Ovary (tissue), 9 donors: ENCODE measurements around the gene CADPS. TPM values are rescaled to one million over a fixed set of nuclear protein-coding genes. Genes with fewer than 3 reads are reported as not detected.

Experiments
- DNase-seq, 5 donors: peaks; one replicate each; pipeline ENCODE4 v3.0.0-alpha.2; 2019 to 2020
- H3K27ac ChIP-seq, 2 donors: fragments of 200-600 bp; one replicate each; pipeline versions ENCODE4 v1.5.1 to v1.8.0; 2019 to 2022
- H3K27me3 ChIP-seq: fragments of 200-600 bp; one replicate; pipeline ENCODE4 v1.8.0; 2022
- H3K36me3 ChIP-seq: fragments of 200-600 bp; sonication (generic); one replicate; pipeline ENCODE4 v1.5.1; 2019
- H3K4me1 ChIP-seq: one replicate; pipeline ENCODE4 v1.8.1; 2013; ENCODE audit warnings: mild to moderate bottlenecking, moderate library complexity; ENCODE audit not compliant: insufficient read depth
- H3K4me3 ChIP-seq: fragments of 200-600 bp; sonication (generic); one replicate; pipeline ENCODE4 v1.5.1; 2017
- H3K9me3 ChIP-seq, 2 donors: fragments of 200-600 bp in 1 of 2; sonication (generic) in 1 of 2; one replicate each; pipeline versions ENCODE4 v1.5.1 to v1.8.1; 2013 to 2019; ENCODE audit warnings: mild to moderate bottlenecking in 1 of 2, moderate library complexity in 1 of 2
- CTCF ChIP-seq, 3 donors: fragments of 450-650 bp in 2 of 3; fragments of 200-600 bp in 1 of 3; IDR thresholded peaks; one replicate each; pipeline versions ENCODE4 v1.5.1 to v1.8.0; 2016 to 2022; ENCODE audit warnings: antibody characterized with exemption in 3 of 3, mild to moderate bottlenecking in 1 of 3
- EP300 ChIP-seq: sonication (generic); formaldehyde crosslinking; IDR thresholded peaks from one replicate; pipeline ENCODE4 v1.6.1; 2017; ENCODE audit warnings: antibody characterized with exemption
- POLR2A ChIP-seq: fragments of 450-650 bp; IDR thresholded peaks from one replicate; pipeline ENCODE4 v1.6.1; 2017; ENCODE audit warnings: antibody characterized with exemption, mild to moderate bottlenecking, moderate library complexity
- WGBS, 3 donors: extraction: QIAGEN DNeasy Blood & Tissue Kit in 1 of 3; methylation state at CpG; one replicate each; pipeline versions ENCODE4 v1.1.5 to v1.1.7; 2013 to 2017; 5-methylcytosine and 5-hydroxymethylcytosine counted together
- intact Hi-C, 4 donors: fragments of 100-400 bp; cut with DNase I; formaldehyde crosslinking; loops; one replicate each; pipeline versions ENCODE4 v1.11.0 to v1.15.1; 2022 to 2023
- polyA plus RNA-seq, 2 donors: library from polyadenylated mRNA; stranded (reverse); fragments of 200-250 nt in 1 of 2; fragments of 350-450 nt in 1 of 2; fragmentation: Illumina TruSeq in 1 of 2; extraction: RNeasy Lipid Tissue Mini Kit (QIAGEN cat#74804) in 1 of 2; gene quantifications; one replicate each; pipeline ENCODE4 v1.2.3, GENCODE V29; 2013 to 2014
- total RNA-seq, 7 donors: library from RNA; depleted of rRNA in 2 of 7; stranded (reverse); fragments of >200 nt in 2 of 7; fragmentation: NEBNext Ultra II Directional in 3 of 7; extraction: Animal tissue kit (Norgen Biotek cat#: 25700) in 3 of 7; gene quantifications; one replicate each; pipeline versions ENCODE4 v1.1.0 to v1.2.4, GENCODE V29; 2016 to 2023
- donor health status: DM: no; HTN: no; CAD: no; lungs with moderate emphysema.
- donor health status: DM: no; HTN: no; CAD: no.
- donor health status: Bipolar disorder and iron deficiency.
- donor health status: DM: yes; HTN: yes; CAD: no.
- donor health status: DM: no; HTN: no; CAD: no.
- donor health status: DM: yes; HTN: yes; CAD: no.

CADPS gene
- total and polyA plus RNA-seq, 9 donors, result 0.90 to 6.8 (median 2.8) TPM

DNA sequence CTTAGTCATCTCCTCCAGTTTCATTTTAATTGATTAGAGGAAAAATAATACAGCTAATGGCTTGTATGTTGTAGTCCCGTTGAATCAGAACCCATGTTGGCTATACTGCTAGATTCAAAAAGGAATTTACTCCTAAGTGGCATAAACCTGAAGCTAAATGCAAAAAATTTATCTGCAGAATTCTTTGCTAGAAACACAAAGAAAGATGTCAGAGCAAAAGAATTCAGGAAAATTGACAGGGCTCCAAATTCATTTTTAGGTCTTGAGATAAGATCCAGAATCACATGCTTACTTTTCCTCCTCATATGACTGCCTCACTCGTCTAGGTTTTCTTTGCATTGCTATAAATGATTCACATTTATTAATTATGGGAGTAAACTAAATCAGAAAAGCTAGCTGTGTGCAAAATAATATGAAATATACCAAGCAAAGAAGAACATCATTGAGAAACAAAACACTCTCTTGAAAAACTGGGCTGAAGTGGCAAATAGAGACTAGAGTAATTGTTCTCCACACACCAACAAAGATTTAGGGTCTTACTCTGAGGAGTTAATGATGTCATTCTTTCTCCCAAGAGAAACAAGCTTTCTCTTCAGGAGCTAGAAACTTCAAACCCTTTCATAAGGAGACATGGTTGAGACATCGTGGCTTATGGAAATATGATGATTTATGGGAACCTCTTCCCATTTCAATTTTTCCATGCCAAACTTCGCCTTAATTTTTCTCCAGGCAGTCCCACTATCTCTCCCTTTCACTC, 407.1 kb downstream of the CADPS start:
- H3K4me1 ChIP-seq, result no peaks in the 10 kb centered on the region
- no peak overlapping the region for H3K27ac ChIP-seq
- no peak for DNase-seq
- no peaks in the 10 kb centered on the region for H3K27me3 ChIP-seq
- WGBS, 3 donors, result 45 to 52% (median 50%) methylated on average over 4 of the region's 4 CpGs
- H3K36me3 ChIP-seq, result no peaks in the 10 kb centered on the region
- no peak for TF ChIP-seq CTCF (IDR thresholded peaks at IDR 0.05)
- no peak for TF ChIP-seq EP300
- no peak for TF ChIP-seq POLR2A
- intact Hi-C loops, result no loop called here
- no peak overlapping the region for H3K4me3 ChIP-seq
- H3K9me3 ChIP-seq, result no peaks in the 10 kb centered on the region

- no peak for TF ChIP-seq EP300
- TF ChIP-seq POLR2A, result no peak
- no peaks in the 10 kb centered on the region for H3K27me3 ChIP-seq
- H3K9me3 ChIP-seq, result no peaks in the 10 kb centered on the region
- H3K36me3 ChIP-seq, result no peaks in the 10 kb centered on the region
- 65 to 74% (median 73%) methylated on average over 4 of the region's 4 CpGs for WGBS, 3 donors
- DNase-seq, result no peak
- H3K4me1 ChIP-seq, result no peaks in the 10 kb centered on the region
- intact Hi-C loops, result no loop called here
- no peak overlapping the region for H3K27ac ChIP-seq
- H3K4me3 ChIP-seq, result no peak overlapping the region
Measured at GRCh38 chr3:62462788-62463187, 412.4 kb downstream of the CADPS start.

DNA sequence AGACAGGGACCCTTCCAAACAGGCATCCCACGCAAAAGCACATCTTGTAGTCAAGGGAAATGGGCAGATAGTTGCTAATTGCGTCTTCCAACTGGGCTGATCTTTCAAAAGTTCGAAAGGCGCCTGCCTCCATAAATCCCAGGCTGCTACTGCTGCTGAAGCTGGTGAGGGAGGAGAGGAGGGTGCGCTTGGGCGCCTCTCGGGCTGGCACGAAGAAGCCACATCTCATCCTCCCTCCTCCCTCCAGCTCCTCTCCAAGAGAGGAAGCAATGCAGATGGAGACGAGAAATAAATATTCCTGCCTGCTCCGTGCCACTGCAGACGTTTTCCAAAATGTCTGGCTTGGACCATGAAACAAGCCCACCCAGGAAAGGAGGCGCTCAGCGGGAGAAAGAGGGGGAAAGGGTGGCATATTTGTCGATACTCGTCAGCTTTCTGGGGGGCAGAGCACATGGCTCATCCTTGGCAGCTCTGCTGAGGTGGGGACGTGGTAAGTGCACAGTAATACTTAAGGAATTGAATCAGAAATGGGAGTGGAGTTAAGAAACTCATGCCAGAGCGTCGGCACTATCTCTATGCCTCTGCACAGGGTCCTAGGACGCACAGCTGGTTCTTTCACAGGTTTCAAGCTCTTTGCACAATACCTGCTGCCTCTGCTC, 413.0 kb downstream of the CADPS start:
- TF ChIP-seq CTCF (IDR thresholded peaks at IDR 0.05), result no peak
- TF ChIP-seq EP300, result no peak
- TF ChIP-seq POLR2A, result no peak
- H3K27ac ChIP-seq, result no peak overlapping the region
- H3K36me3 ChIP-seq, result no peaks in the 10 kb centered on the region
- WGBS, 3 donors, result 73 to 81% (median 77%) methylated on average over 19 of the region's 19 CpGs
- no peaks in the 10 kb centered on the region for H3K4me1 ChIP-seq
- no peaks in the 10 kb centered on the region for H3K9me3 ChIP-seq
- no peak for DNase-seq
- H3K4me3 ChIP-seq, result no peak overlapping the region
- intact Hi-C loops, result no loop called here
- H3K27me3 ChIP-seq, result no peaks in the 10 kb centered on the region

- no peak overlapping the region for H3K4me3 ChIP-seq
- no peaks in the 10 kb centered on the region for H3K4me1 ChIP-seq
- TF ChIP-seq CTCF (IDR thresholded peaks at IDR 0.05) (no peak), EP300 (no peak), POLR2A (no peak)
- H3K9me3 ChIP-seq, result no peaks in the 10 kb centered on the region
- H3K27me3 ChIP-seq, result no peaks in the 10 kb centered on the region
- no peak overlapping the region for H3K27ac ChIP-seq
- DNase-seq, result no peak
- WGBS, 3 donors, result 61 to 70% (median 70%) methylated on average over 4 of the region's 4 CpGs
- intact Hi-C loops, result no loop called here
- H3K36me3 ChIP-seq, result no peaks in the 10 kb centered on the region
Measured at GRCh38 chr3:62454916-62455315, 420.3 kb downstream of the CADPS start.

DNA sequence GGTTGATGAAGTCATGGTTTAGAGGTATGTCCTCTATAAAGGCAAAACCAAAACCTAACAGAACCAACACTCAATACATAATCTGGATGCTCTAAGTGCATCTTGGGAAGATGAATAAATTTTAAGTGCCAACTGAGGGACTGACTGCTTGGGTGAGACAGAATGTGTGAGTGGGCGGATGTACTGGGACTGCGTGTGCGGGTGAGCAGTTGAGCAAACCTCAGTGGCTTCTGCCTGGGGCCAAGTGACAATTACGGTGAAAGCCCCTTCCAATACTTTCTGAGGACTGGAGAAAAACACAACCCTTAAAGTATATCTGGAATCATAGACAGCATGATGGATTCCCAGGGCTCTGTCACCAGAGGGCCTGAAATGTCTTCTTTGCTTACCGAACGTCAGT, 421.8 kb downstream of the CADPS start:
- no peak for TF ChIP-seq EP300
- TF ChIP-seq CTCF (IDR thresholded peaks at IDR 0.05), result no peak
- no peak for TF ChIP-seq POLR2A
- no peak overlapping the region for H3K4me3 ChIP-seq
- no peak overlapping the region for H3K27ac ChIP-seq
- no peaks in the 10 kb centered on the region for H3K36me3 ChIP-seq
- DNase-seq, result no peak
- intact Hi-C loops, result no loop called here
- no peaks in the 10 kb centered on the region for H3K9me3 ChIP-seq
- H3K27me3 ChIP-seq, result no peaks in the 10 kb centered on the region
- 86 to 93% (median 91%) methylated on average over 6 of the region's 6 CpGs for WGBS, 3 donors
- H3K4me1 ChIP-seq, result no peaks in the 10 kb centered on the region
